Measurements from ENCODE around the gene EHD3. TPM values are rescaled to one million over a fixed set of nuclear protein-coding genes. Genes with fewer than 3 reads are reported as not detected.

Gene EHD3
- total RNA-seq, 1 donor from 2014 or later: 29.7 TPM

DNA sequence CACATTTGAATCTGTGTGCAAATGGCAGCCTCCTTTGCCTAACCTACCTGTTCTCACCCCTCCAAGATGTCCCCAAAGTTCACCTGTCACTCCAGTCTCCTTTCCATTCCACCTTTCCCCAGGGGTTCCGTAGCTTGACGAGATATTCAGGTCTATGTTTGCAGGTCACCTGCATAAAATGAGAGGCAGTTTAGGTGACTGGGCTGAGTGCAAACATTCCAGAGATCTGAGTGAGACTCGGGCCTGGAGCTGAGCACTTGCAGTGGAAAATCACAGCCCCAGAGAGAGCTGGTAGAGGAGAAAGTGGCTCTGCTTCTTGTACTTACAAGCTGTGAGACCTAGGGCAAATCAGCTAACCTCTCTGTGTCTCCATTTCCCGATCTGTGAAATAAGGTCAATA, 36.8 kb upstream of the EHD3 start:
- no peak for DNase-seq
- H3K36me3 ChIP-seq: no peaks in the 10 kb centered on the region
- no peaks in the 10 kb centered on the region for H3K27me3 ChIP-seq (ENCODE audit: low read depth)
- intact Hi-C loops (cut with micrococcal nuclease): no loop called here
- TF ChIP-seq, protein P1, sequence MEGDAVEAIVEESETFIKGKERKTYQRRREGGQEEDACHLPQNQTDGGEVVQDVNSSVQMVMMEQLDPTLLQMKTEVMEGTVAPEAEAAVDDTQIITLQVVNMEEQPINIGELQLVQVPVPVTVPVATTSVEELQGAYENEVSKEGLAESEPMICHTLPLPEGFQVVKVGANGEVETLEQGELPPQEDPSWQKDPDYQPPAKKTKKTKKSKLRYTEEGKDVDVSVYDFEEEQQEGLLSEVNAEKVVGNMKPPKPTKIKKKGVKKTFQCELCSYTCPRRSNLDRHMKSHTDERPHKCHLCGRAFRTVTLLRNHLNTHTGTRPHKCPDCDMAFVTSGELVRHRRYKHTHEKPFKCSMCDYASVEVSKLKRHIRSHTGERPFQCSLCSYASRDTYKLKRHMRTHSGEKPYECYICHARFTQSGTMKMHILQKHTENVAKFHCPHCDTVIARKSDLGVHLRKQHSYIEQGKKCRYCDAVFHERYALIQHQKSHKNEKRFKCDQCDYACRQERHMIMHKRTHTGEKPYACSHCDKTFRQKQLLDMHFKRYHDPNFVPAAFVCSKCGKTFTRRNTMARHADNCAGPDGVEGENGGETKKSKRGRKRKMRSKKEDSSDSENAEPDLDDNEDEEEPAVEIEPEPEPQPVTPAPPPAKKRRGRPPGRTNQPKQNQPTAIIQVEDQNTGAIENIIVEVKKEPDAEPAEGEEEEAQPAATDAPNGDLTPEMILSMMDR (IDR thresholded peaks at IDR 0.05; ENCODE audit: borderline replicate concordance): no peak
- peaks cover 3% of the 10 kb centered on the region for H3K4me1 ChIP-seq
- H3K4me3 ChIP-seq: no peak overlapping the region
- no peak overlapping the region for H3K27ac ChIP-seq (replicated peaks)
- no peaks in the 10 kb centered on the region for H3K9me3 ChIP-seq (replicated peaks)

DNA sequence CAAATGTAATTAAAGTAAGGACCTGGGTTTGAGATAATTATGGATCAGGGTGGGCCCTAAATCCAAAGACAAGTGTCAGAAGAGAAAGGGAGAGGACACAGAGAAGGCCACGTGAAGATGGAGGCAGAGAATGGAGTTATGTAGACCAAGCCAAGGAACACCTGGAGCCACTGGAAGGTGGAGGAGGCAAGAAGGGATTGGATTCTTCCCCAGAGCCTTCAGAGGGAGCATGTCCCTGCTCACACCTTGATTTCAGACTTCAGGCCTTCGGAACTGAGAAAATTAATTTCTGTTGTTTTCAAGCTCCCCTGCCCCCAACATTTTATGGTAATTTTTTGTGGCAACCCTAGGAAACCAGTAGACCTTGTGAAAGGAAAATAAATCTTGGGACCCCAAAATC, 36.3 kb upstream of the EHD3 start:
- no peak overlapping the region for H3K4me3 ChIP-seq
- intact Hi-C loops (cut with micrococcal nuclease): no loop called here
- H3K27me3 ChIP-seq (ENCODE audit: low read depth): no peaks in the 10 kb centered on the region
- H3K27ac ChIP-seq (replicated peaks): no peak overlapping the region
- no peaks in the 10 kb centered on the region for H3K9me3 ChIP-seq (replicated peaks)
- no peak for DNase-seq
- H3K4me1 ChIP-seq: peaks cover 8% of the 10 kb centered on the region
- TF ChIP-seq, protein P1 (IDR thresholded peaks at IDR 0.05; ENCODE audit: borderline replicate concordance): no peak
- H3K36me3 ChIP-seq: no peaks in the 10 kb centered on the region

DNA sequence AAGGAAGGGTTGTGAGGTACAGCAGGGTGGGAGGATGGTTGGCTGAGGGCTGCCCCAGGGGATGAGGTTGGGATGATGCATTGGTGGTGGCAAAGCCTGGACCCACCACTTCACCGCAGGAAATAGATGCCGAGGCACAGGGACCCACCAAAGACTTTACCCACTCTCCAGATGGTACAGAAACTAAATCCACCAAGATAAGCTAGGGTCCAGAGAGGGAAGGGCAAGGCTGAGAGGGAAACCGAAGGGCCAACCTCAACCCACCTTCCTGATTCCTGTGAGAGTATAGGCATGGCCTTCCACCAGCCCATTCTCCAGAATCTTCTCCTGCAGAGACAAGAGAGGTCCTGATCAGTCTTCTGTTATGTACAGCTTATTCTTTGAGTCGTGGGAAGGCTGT, 34.7 kb upstream of the EHD3 start:
- peaks cover 24% of the 10 kb centered on the region for H3K4me1 ChIP-seq
- H3K27ac ChIP-seq (replicated peaks): no peak overlapping the region
- TF ChIP-seq, protein P1 (IDR thresholded peaks at IDR 0.05; ENCODE audit: borderline replicate concordance): no peak
- H3K27me3 ChIP-seq (ENCODE audit: low read depth): no peaks in the 10 kb centered on the region
- DNase-seq: no peak
- intact Hi-C loops (cut with micrococcal nuclease): no loop called here
- H3K4me3 ChIP-seq: no peak overlapping the region
- no peaks in the 10 kb centered on the region for H3K36me3 ChIP-seq
- H3K9me3 ChIP-seq (replicated peaks): no peaks in the 10 kb centered on the region

DNA sequence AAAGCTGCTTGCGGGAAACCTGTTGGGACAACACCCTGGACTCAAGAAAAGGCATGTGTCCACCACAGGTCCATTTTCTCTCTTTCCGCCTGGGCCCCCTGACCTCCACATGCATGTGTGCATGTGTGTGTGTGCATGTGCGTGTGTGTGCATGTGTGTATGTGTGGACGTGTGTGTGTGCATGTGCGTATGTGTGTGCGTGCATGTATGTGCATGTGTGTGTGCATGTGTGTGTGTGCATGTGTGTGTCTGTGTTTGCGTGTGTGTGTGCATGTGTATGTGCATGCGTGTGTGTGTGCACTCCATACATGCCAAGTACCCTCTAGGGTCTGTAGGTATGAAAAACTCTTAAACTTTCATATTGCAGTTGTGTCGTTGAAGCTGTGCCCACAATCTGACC, 33.0 kb upstream of the EHD3 start:
- no peak overlapping the region for H3K27ac ChIP-seq (replicated peaks)
- DNase-seq: no peak
- intact Hi-C loops (cut with micrococcal nuclease): no loop called here
- no peaks in the 10 kb centered on the region for H3K36me3 ChIP-seq
- no peak overlapping the region for H3K4me3 ChIP-seq
- H3K4me1 ChIP-seq: peaks cover 29% of the 10 kb centered on the region
- TF ChIP-seq, protein P1 (IDR thresholded peaks at IDR 0.05; ENCODE audit: borderline replicate concordance): no peak
- H3K27me3 ChIP-seq (ENCODE audit: low read depth): no peaks in the 10 kb centered on the region
- no peaks in the 10 kb centered on the region for H3K9me3 ChIP-seq (replicated peaks)

DNA sequence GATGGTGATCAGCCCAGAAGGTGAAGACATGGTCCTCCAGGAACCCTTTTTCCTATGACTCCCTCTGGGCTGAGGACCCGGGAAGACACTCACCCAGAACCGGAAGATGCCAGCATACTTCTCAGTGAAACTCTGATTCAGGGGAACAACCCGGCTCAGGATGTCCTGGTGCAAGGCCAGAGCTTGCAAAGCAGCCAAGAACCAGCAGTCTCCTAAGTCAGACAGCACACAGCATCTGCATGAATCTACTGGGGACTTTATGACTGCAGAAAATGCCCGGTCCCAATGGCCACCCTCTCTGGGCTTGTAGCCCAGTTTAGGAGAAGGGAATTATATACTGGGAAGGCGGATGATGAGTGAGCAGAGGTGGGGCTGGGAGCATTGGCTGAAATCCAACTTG, 31.9 kb upstream of the EHD3 start:
- H3K9me3 ChIP-seq (replicated peaks): no peaks in the 10 kb centered on the region
- no peak for DNase-seq
- no peaks in the 10 kb centered on the region for H3K27me3 ChIP-seq (ENCODE audit: low read depth)
- TF ChIP-seq, protein P1 (IDR thresholded peaks at IDR 0.05; ENCODE audit: borderline replicate concordance): no peak
- no peak overlapping the region for H3K27ac ChIP-seq (replicated peaks)
- H3K4me1 ChIP-seq: peaks cover 29% of the 10 kb centered on the region
- no peaks in the 10 kb centered on the region for H3K36me3 ChIP-seq
- intact Hi-C loops (cut with micrococcal nuclease): no loop called here
- no peak overlapping the region for H3K4me3 ChIP-seq

DNA sequence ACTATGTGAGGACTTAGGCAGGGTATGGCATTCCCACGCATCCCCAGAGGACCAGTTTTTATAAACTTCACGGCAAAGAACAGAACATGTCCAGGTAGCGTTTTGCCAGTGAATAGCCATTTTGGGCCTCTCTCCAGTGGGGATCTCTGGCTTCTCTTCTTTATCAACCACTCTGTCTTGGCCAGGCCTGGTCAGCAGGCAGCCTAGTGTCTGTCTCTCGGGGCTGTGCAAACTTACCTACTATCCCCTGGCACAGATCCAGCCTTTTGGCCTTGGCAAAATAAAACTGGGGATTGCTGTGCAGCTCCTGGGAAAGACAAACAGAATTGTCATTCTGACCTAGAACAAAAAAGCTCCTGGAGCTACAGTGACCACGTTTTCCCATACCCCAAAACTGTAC, 31.1 kb upstream of the EHD3 start:
- Histone ChIP-seq H3K36me3 (no peaks in the 10 kb centered on the region), H3K27ac (replicated peaks) (no peak overlapping the region), H3K4me1 (peaks cover 32% of the 10 kb centered on the region), H3K27me3 (ENCODE audit: low read depth) (no peaks in the 10 kb centered on the region), H3K9me3 (replicated peaks) (no peaks in the 10 kb centered on the region), H3K4me3 (no peak overlapping the region)
- TF ChIP-seq, protein P1 (IDR thresholded peaks at IDR 0.05; ENCODE audit: borderline replicate concordance): no peak
- intact Hi-C loops (cut with micrococcal nuclease): no loop called here
- DNase-seq: no peak
